Trophoblast cell (in vitro differentiated cells and primary cell): ENCODE data around the gene DHRS4. TPM values are rescaled to one million over a fixed set of nuclear protein-coding genes. Genes with fewer than 3 reads are reported as not detected.

ENCODE experiments used
- DNase-seq, 2 donors: peaks; one replicate each; pipeline ENCODE4 v3.0.0-alpha.2; 2016
- H2AFZ ChIP-seq: 2 replicates; pipeline ENCODE4 v1.6.1; 2013; ENCODE audit warnings: low read length, moderate library complexity, mild to moderate bottlenecking; ENCODE audit not compliant: insufficient read depth, poor library complexity
- H2AK5ac ChIP-seq: 2 replicates; pipeline ENCODE4 v1.6.1; 2013; ENCODE audit warnings: mild to moderate bottlenecking, low read length
- H2BK120ac ChIP-seq: 2 replicates; pipeline ENCODE4 v1.6.1; 2013; ENCODE audit warnings: low read length, mild to moderate bottlenecking, moderate library complexity; ENCODE audit not compliant: insufficient read depth, poor library complexity
- H2BK12ac ChIP-seq: 2 replicates; pipeline ENCODE4 v1.6.1; 2013; ENCODE audit warnings: mild to moderate bottlenecking, low read length, moderate library complexity
- H2BK5ac ChIP-seq: 2 replicates; pipeline ENCODE4 v1.6.1; 2013; ENCODE audit warnings: low read length, low read depth, moderate library complexity, mild to moderate bottlenecking; ENCODE audit not compliant: poor library complexity
- H3K14ac ChIP-seq: 2 replicates; pipeline ENCODE4 v1.6.1; 2013; ENCODE audit warnings: mild to moderate bottlenecking, low read length
- H3K18ac ChIP-seq: 2 replicates; pipeline ENCODE4 v1.6.1; 2013; ENCODE audit warnings: mild to moderate bottlenecking, low read length
- H3K23ac ChIP-seq: 2 replicates; pipeline ENCODE4 v1.6.1; 2013; ENCODE audit warnings: low read length
- H3K27ac ChIP-seq: 2 replicates; pipeline ENCODE4 v1.5.1; 2013; ENCODE audit warnings: low read depth, mild to moderate bottlenecking, inconsistent platforms, low read length, moderate library complexity
- H3K27me3 ChIP-seq: 2 replicates; pipeline ENCODE4 v1.6.1; 2013; ENCODE audit warnings: inconsistent platforms, mild to moderate bottlenecking, low read length, moderate library complexity; ENCODE audit not compliant: insufficient read depth
- H3K36me3 ChIP-seq, 2 experiments: 1 replicate in 1 of 2; 2 replicates in 1 of 2; pipeline ENCODE4 v1.6.1; 2013; ENCODE audit warnings: low read length in 2 of 2, mild to moderate bottlenecking in 2 of 2, moderate library complexity in 1 of 2; ENCODE audit not compliant: insufficient read depth in 2 of 2, control insufficient read depth in 1 of 2
- H3K4ac ChIP-seq: 2 replicates; pipeline ENCODE4 v1.6.1; 2013; ENCODE audit warnings: low read depth, mild to moderate bottlenecking, low read length, moderate library complexity
- H3K4me1 ChIP-seq, 2 experiments: 1 replicate in 1 of 2; 2 replicates in 1 of 2; pipeline ENCODE4 v1.6.1; 2013; ENCODE audit warnings: low read length in 2 of 2, mild to moderate bottlenecking in 2 of 2, moderate library complexity in 1 of 2; ENCODE audit not compliant: insufficient read depth in 2 of 2, control insufficient read depth in 1 of 2
- H3K4me2 ChIP-seq: 2 replicates; pipeline ENCODE4 v1.6.1; 2013; ENCODE audit warnings: inconsistent platforms, mild to moderate bottlenecking, low read length, moderate library complexity
- H3K4me3 ChIP-seq: 2 replicates; pipeline ENCODE4 v1.5.1; 2013; ENCODE audit warnings: mild to moderate bottlenecking, low read depth, low read length, inconsistent platforms
- H3K79me1 ChIP-seq: one replicate; pipeline ENCODE4 v1.6.1; 2013; ENCODE audit warnings: low read length
- H3K79me2 ChIP-seq: 2 replicates; pipeline ENCODE4 v1.6.1; 2013; ENCODE audit warnings: low read length, mild to moderate bottlenecking; ENCODE audit not compliant: control insufficient read depth, insufficient read depth, poor library complexity
- H3K9ac ChIP-seq: 2 replicates; pipeline ENCODE4 v1.6.1; 2013; ENCODE audit warnings: mild to moderate bottlenecking, low read length
- H3K9me3 ChIP-seq: 2 replicates; pipeline ENCODE4 v1.6.1; 2013; ENCODE audit warnings: low read depth, mild to moderate bottlenecking, control low read depth, inconsistent platforms, low read length; ENCODE audit not compliant: insufficient read depth
- H4K12ac ChIP-seq: 2 replicates; pipeline ENCODE4 v1.6.1; 2013; ENCODE audit warnings: low read depth, mild to moderate bottlenecking, low read length, moderate library complexity
- H4K8ac ChIP-seq: 2 replicates; pipeline ENCODE4 v1.6.1; 2013; ENCODE audit warnings: low read depth, mild to moderate bottlenecking, low read length, moderate library complexity
- H4K91ac ChIP-seq: one replicate; pipeline ENCODE4 v1.6.1; 2013; ENCODE audit warnings: low read depth, mild to moderate bottlenecking, low read length, moderate library complexity
- WGBS: extraction: QIAGEN DNeasy Blood & Tissue Kit; methylation state at CpG from one replicate; pipeline ENCODE4 v1.1.7; 2013; ENCODE audit warnings: missing lambda C conversion rate; ENCODE audit not compliant: insufficient read length, insufficient coverage; ENCODE audit errors: extremely low coverage; 5-methylcytosine and 5-hydroxymethylcytosine counted together
- polyA plus RNA-seq: library from polyadenylated mRNA; stranded (reverse); fragments of 200-250 nt; gene quantifications from 2 replicates; pipeline ENCODE4 v1.2.3, GENCODE V29; 2013

The DHRS4 gene
- 11.9 and 12.2 TPM in 2 replicates for polyA plus RNA-seq

DNA sequence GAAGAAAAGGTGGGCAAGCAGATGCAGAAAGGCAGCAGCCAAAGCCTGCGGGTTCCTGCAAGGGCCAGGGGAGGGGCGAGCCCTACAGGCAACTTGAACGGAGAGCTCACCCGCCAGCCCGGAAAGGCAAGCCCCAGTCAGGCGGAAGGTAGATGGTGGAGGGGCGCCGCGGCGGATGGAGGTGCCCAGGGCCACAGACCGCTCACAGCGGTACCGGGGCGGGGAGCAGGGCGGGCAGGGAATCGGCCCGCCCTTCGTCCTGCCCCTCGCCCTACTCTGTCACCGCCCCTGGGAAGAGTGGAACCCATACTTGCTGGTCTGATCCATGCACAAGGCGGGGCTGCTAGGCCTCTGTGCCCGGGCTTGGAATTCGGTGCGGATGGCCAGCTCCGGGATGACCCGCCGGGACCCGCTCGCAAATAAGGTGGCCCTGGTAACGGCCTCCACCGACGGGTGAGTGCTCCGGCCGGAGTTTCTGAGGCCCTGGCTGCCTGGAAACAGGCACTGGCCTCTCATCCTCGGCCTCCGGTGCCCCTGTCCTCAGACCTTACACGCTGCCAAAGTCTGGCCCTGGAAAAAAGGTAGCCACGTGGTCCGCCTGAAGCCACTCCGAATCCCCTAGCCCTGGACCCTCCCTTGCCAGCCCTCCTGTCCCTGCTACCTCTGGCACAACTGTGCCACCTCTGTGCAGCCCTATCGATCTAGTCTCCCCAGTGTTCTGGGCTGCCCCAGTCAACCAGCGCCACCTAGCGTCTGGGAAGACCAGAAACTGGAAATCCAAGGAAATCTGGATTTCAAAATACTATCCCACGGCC is at the start of gene DHRS4:
TSS of gene DHRS4 (plus strand) at position 307 of the 815 bp plus-strand sequence. CDS start at position 326, 19 bp downstream.
- Histone ChIP-seq H3K18ac (peak within 1 kb of the TSS; percentile 73), H3K4me3 (peak within 1 kb of the TSS; percentile 91), H3K79me1 (peaks cover 4% of the 10 kb centered on the region), H2BK12ac (no peak within 1 kb of the TSS), H3K4me1 (peaks cover 0 to 4% of the 10 kb centered on the region in 2 experiments), H4K91ac (peak within 1 kb of the TSS; percentile 92), H3K23ac (no peak within 1 kb of the TSS), H3K27ac (peak within 1 kb of the TSS; percentile 36), H3K9me3 (peaks cover 4% of the 10 kb centered on the region), H2BK120ac (peak within 1 kb of the TSS; percentile 68), H3K4ac (peak within 1 kb of the TSS; percentile 68), H2BK5ac (peak within 1 kb of the TSS; percentile 58), H2AFZ (peak within 1 kb of the TSS; percentile 98), H3K14ac (peak within 1 kb of the TSS; percentile 94), H3K36me3 (peaks cover 2% of the 10 kb centered on the region in 2 experiments), H3K27me3 (no peaks in the 10 kb centered on the region), H3K9ac (peak within 1 kb of the TSS; percentile 97), H4K8ac (peak within 1 kb of the TSS; percentile 98), H4K12ac (peak within 1 kb of the TSS; percentile 99), H3K4me2 (peak within 1 kb of the TSS; percentile 74), H2AK5ac (peak within 1 kb of the TSS; percentile 80), H3K79me2 (peaks cover 4% of the 10 kb centered on the region)
- peak; percentile 13 to 52 for DNase-seq
- WGBS, result no CpG with 5 or more reads among the region's 44 CpGs

DNA sequence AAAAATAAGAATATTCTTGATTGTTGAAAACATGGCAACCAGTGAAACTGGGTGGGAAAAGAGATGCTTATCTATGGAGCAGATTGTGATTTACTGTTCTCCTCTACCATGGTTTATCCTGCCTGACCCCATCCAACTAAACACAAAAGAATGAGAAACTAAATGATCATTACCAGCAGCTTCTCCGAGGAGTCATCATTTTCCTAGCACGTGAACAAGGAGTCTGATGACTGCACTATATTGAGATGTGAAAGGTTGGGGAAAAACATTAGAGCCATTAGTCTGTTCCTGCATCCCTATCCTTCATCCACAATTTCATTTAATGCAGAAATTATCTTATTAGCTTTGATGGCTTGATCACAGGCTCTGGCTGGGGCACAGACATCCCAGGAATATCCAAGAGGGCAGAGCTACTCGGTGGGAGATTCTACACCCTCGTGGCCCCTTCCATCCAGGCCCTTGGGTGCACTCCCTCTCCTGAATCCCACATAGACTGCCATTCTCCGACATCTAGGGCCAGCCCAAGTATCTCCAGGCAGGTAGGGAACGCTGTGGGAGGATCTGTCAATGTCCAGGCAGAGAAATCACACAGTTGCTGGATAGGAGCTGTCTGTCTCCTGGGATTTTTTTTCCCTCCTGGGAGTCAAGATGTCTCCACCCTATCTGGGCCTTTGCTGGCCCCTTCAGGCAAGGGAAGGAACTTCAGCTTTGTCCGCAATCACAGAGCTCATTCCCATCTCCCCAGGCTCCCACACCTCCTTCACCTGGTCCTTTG is 43.3 kb upstream of the DHRS4 start:
- H3K36me3 ChIP-seq, result no peaks in the 10 kb centered on the region
- H2BK120ac ChIP-seq, result no peak overlapping the region
- no peaks in the 10 kb centered on the region for H3K27me3 ChIP-seq
- H3K18ac ChIP-seq, result no peak overlapping the region
- no peaks in the 10 kb centered on the region for H3K79me2 ChIP-seq
- H3K79me1 ChIP-seq, result no peaks in the 10 kb centered on the region
- WGBS, result no CpG with 5 or more reads among the region's 7 CpGs
- no peak overlapping the region for H2AK5ac ChIP-seq
- H2BK12ac ChIP-seq, result no peak overlapping the region
- no peak overlapping the region for H3K4me2 ChIP-seq
- H2BK5ac ChIP-seq, result no peak overlapping the region
- H3K4me3 ChIP-seq, result no peak overlapping the region
- H3K4ac ChIP-seq, result no peak overlapping the region
- H3K27ac ChIP-seq, result no peak overlapping the region
- H3K23ac ChIP-seq, result no peak overlapping the region
- H4K91ac ChIP-seq, result no peak overlapping the region
- H2AFZ ChIP-seq, result no peak overlapping the region
- peak; percentile 78 to 88 for DNase-seq
- no peak overlapping the region for H4K8ac ChIP-seq
- H3K9me3 ChIP-seq, result no peaks in the 10 kb centered on the region
- no peaks in the 10 kb centered on the region for H3K4me1 ChIP-seq
- no peak overlapping the region for H4K12ac ChIP-seq
- no peak overlapping the region for H3K9ac ChIP-seq
- no peak overlapping the region for H3K14ac ChIP-seq

DNA sequence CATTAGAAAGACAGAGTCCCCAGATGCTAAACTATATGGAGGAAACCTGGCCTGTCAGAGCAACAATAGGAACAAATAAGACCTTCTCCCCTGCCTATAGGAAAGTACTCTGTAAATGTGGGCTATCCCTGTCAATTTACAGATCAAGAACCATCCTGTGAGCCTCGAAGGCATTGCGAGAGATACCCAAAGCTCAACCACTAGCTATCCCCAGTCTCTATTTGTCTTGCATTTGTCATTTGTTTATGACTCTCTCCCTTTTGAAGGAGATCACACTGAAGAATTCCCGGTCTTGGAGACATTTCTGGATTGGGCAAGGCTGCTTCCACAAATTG is 42.7 kb upstream of the DHRS4 start:
- Histone ChIP-seq H3K79me1 (no peaks in the 10 kb centered on the region), H3K36me3 (no peaks in the 10 kb centered on the region), H3K9ac (no peak overlapping the region), H2AK5ac (no peak overlapping the region), H4K12ac (no peak overlapping the region), H3K27me3 (no peaks in the 10 kb centered on the region), H2BK5ac (no peak overlapping the region), H3K4me2 (no peak overlapping the region), H3K14ac (no peak overlapping the region), H3K18ac (no peak overlapping the region), H3K4me3 (no peak overlapping the region), H2AFZ (no peak overlapping the region), H4K8ac (no peak overlapping the region), H2BK12ac (no peak overlapping the region), H3K9me3 (no peaks in the 10 kb centered on the region), H3K4ac (no peak overlapping the region), H2BK120ac (no peak overlapping the region), H4K91ac (no peak overlapping the region), H3K23ac (no peak overlapping the region), H3K27ac (no peak overlapping the region), H3K79me2 (no peaks in the 10 kb centered on the region), H3K4me1 (no peaks in the 10 kb centered on the region)
- no CpG with 5 or more reads among the region's 3 CpGs for WGBS
- no peak for DNase-seq

DNA sequence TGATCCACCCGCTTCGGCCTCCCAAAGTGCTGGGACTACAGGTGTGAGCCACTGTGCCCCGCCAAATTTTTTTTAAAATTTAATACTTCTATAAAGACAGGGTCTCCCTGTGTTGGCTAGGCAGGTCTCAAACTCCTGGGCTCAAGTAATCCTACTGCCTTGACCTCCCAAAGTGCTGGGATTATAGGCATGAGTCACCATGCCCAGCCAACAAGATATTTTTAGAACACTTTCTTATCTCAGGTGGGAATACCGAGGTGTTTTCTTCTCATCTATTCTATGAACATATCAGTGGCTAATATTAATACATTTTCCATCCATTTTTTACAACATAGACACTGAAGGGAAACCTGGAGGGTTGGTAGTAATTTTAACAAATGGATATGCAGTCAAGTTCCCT is 38.0 kb upstream of the DHRS4 start:
- no CpG with 5 or more reads among the region's 4 CpGs for WGBS

More for the DNA sequence above, 38.0 kb upstream of the DHRS4 start:
- H3K79me2 ChIP-seq, result no peaks in the 10 kb centered on the region
- H3K4me2 ChIP-seq, result no peak overlapping the region
- no peaks in the 10 kb centered on the region for H3K79me1 ChIP-seq
- no peak overlapping the region for H3K27ac ChIP-seq
- no peaks in the 10 kb centered on the region for H3K27me3 ChIP-seq
- no peak overlapping the region for H3K23ac ChIP-seq
- no peak overlapping the region for H2AFZ ChIP-seq
- no peak overlapping the region for H4K91ac ChIP-seq
- H4K12ac ChIP-seq, result no peak overlapping the region
- H3K36me3 ChIP-seq, result no peaks in the 10 kb centered on the region
- no peak overlapping the region for H3K4ac ChIP-seq
- H4K8ac ChIP-seq, result no peak overlapping the region
- no peak overlapping the region for H2BK120ac ChIP-seq
- H3K9ac ChIP-seq, result no peak overlapping the region
- no peaks in the 10 kb centered on the region for H3K4me1 ChIP-seq
- H3K9me3 ChIP-seq, result peaks cover 5% of the 10 kb centered on the region
- H2BK12ac ChIP-seq, result no peak overlapping the region
- H3K4me3 ChIP-seq, result no peak overlapping the region
- H2BK5ac ChIP-seq, result no peak overlapping the region
- no peak overlapping the region for H2AK5ac ChIP-seq
- no peak for DNase-seq
- H3K14ac ChIP-seq, result no peak overlapping the region
- H3K18ac ChIP-seq, result no peak overlapping the region
